Activated CD8-positive, alpha-beta T cell treated with anti-CD3 and anti-CD28 coated beads for 36 hours (primary cell): ENCODE measurements around the gene NXN. TPM values are rescaled to one million over a fixed set of nuclear protein-coding genes. Genes with fewer than 3 reads are reported as not detected.

ENCODE experiments used
- ATAC-seq: fragments of 200-7000 bp; cut with Tn5 transposase; one replicate; pipeline ENCODE4 v1.10.0; 2021; ENCODE audit warnings: mild to moderate bottlenecking, moderate library complexity
- CTCF ChIA-PET: fragments of 350-600 bp; sonication (Branson Sonifier 250); formaldehyde crosslinking; loops from one replicate; lab custom pipeline; 2021; ENCODE audit warnings: antibody characterized with exemption; lab: Charles Lee
- POLR2A ChIA-PET: fragments of 350-600 bp; sonication (Branson Sonifier 250); formaldehyde crosslinking; loops from one replicate; lab custom pipeline; 2021; ENCODE audit warnings: antibody characterized with exemption; lab: Charles Lee
- DNase-seq: peaks from one replicate; pipeline ENCODE4 v3.0.0-alpha.2; 2020
- H3K27ac Mint-ChIP-seq: one replicate; pipeline ENCODE4 v1.8.0; 2021; ENCODE audit warnings: mild to moderate bottlenecking, mixed read lengths
- H3K27me3 Mint-ChIP-seq: one replicate; pipeline ENCODE4 v1.8.0; 2021; ENCODE audit warnings: mixed read lengths
- H3K36me3 Mint-ChIP-seq: one replicate; pipeline ENCODE4 v1.8.0; 2021; ENCODE audit warnings: low read depth, mixed read lengths
- H3K4me1 Mint-ChIP-seq: one replicate; pipeline ENCODE4 v1.8.0; 2021; ENCODE audit warnings: low read depth, mixed read lengths
- H3K4me3 Mint-ChIP-seq: one replicate; pipeline ENCODE4 v1.8.0; 2021; ENCODE audit warnings: mild to moderate bottlenecking, moderate library complexity, mixed read lengths
- H3K9me3 Mint-ChIP-seq: one replicate; pipeline ENCODE4 v1.8.0; 2021; ENCODE audit warnings: mixed read lengths
- CTCF ChIP-seq: fragments of 200-600 bp; IDR thresholded peaks from one replicate; pipeline ENCODE4 v1.8.0; 2022; ENCODE audit warnings: antibody characterized with exemption, mild to moderate bottlenecking
- intact Hi-C: fragments of 100-400 bp; cut with micrococcal nuclease; formaldehyde crosslinking; loops from one replicate; pipeline ENCODE4 v1.10.0; 2022
- total RNA-seq, 2 experiments: library from RNA; stranded (reverse); gene quantifications; one replicate each; pipeline ENCODE4 v1.2.3, GENCODE V29; 2021

The NXN gene
- total RNA-seq, 2 experiments from 2014 or later = 1.2 to 1.4 TPM

- POLR2A ChIA-PET = no interaction called here
- no peak for ATAC-seq
- H3K4me3 Mint-ChIP-seq = no peak overlapping the region
- no peak for DNase-seq
- no peaks in the 10 kb centered on the region for H3K4me1 Mint-ChIP-seq
- CTCF ChIA-PET = interaction anchor here (1.0 to 1.2 kb wide), 3 partner anchors 27 to 128 kb away, joined by 3 to 4 read pairs (median 3); no protein-coding TSS in a partner anchor
- intact Hi-C loops = no loop called here
- peaks cover 13% of the 10 kb centered on the region for H3K27me3 Mint-ChIP-seq
- no peaks in the 10 kb centered on the region for H3K36me3 Mint-ChIP-seq
- TF ChIP-seq CTCF = no peak
- no peak overlapping the region for H3K27ac Mint-ChIP-seq
- H3K9me3 Mint-ChIP-seq = no peaks in the 10 kb centered on the region
Measured at GRCh38 chr17:852349-852748, 127.2 kb downstream of the NXN start.

DNA sequence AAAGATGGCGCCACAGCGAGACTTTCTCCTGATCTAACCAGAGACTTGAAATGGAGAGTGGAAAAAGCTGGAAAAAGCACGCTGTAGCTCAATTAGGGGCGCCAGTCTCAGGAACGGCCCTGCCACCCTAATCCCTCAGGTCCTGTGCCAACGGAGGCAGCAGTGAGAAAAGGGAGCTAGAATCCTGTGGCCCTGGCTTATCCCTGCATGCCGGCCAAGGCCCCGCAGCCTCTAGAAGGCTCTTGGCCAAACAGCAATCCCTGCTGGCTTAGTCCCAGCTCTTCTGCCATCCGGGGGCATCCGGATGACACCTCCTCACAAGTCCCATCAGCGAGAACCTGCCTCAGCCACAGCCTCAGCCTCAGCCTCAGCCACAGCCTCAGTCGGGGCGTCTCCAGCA lies 127.7 kb downstream of the NXN start:
- Mint-ChIP-seq H3K4me1 (peaks cover under 1% of the 10 kb centered on the region), H3K27me3 (peaks cover 17% of the 10 kb centered on the region), H3K4me3 (no peak overlapping the region), H3K36me3 (no peaks in the 10 kb centered on the region), H3K9me3 (no peaks in the 10 kb centered on the region), H3K27ac (no peak overlapping the region)
- POLR2A ChIA-PET = no interaction called here
- no peak for TF ChIP-seq CTCF
- CTCF ChIA-PET = interaction anchor here (1.2 kb wide), 2 partner anchors 27 to 129 kb away, joined by 3 read pairs; no protein-coding TSS in a partner anchor
- DNase-seq = no peak
- intact Hi-C loops = no loop called here
- ATAC-seq = no peak

GRCh38 chr17:850851-851763 lies 128.5 kb downstream of the NXN start:
- CTCF ChIA-PET = interaction anchor here (0.5 to 1.2 kb wide), 3 partner anchors 28 to 140 kb away, joined by 3 read pairs; no protein-coding TSS in a partner anchor

DNA sequence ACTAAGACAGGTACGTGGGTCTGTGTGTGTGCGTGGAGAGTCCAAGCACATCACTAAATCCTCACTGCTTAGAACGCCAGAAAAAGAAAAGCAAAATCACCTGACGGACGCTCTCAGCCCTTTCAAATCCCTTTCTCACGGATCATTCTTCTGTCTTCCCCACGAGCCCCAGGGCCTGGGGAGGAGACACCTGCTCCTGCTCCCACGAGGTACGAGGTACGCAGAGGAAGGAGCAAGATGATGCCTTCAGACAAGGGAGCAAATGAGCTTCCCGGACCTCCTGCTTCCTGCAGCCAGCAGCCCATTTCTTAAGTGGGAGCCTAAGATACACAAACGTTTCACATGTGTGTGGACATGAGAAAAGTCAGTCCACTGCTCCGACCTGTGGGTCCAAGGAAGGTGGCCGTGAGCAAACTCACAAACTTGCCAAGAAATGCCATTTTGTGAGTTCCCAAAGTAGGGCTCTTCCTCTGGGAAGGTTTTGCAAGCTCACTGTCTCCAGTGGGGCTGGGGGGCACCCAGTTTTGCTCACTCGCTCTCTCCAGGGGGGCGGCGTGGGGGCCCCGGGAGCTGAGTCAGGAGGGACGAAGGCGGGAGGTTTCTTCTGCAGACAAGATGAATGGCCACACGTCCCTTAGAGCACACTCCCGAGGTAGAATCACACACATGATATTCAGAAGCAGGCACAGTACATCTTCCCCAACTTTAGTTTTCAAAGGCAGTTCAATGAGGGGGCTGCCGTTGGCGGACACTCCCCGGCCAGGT lies 129.3 kb downstream of the NXN start:
- POLR2A ChIA-PET = interaction anchor here (1.4 kb wide), 1 partner anchor 17 kb away, joined by 3 read pairs; no protein-coding TSS in a partner anchor
- Mint-ChIP-seq H3K4me3 (no peak overlapping the region), H3K9me3 (no peaks in the 10 kb centered on the region), H3K4me1 (peaks cover 6% of the 10 kb centered on the region), H3K36me3 (no peaks in the 10 kb centered on the region), H3K27ac (no peak overlapping the region), H3K27me3 (peaks cover 24% of the 10 kb centered on the region)
- no peak for ATAC-seq
- DNase-seq = no peak
- intact Hi-C loops = no loop called here
- TF ChIP-seq CTCF = no peak
- CTCF ChIA-PET = no interaction called here

More at GRCh38 chr17:850851-851763, 128.5 kb downstream of the NXN start:
- intact Hi-C loops = no loop called here
- H3K4me3 Mint-ChIP-seq = no peak overlapping the region
- H3K36me3 Mint-ChIP-seq = no peaks in the 10 kb centered on the region
- H3K9me3 Mint-ChIP-seq = no peaks in the 10 kb centered on the region
- H3K4me1 Mint-ChIP-seq = peaks cover 6% of the 10 kb centered on the region
- TF ChIP-seq CTCF = no peak
- POLR2A ChIA-PET = interaction anchor here (1.4 kb wide), 1 partner anchor 18 kb away, joined by 3 read pairs; no protein-coding TSS in a partner anchor
- H3K27me3 Mint-ChIP-seq = peaks cover 23% of the 10 kb centered on the region
- ATAC-seq = no peak
- no peak overlapping the region for H3K27ac Mint-ChIP-seq
- DNase-seq = no peak
